GM12865 (cell line): ENCODE measurements around the gene CA5A.

Experiments
- DNase-seq: peaks from one replicate; pipeline ENCODE4 v3.0.0; 2010; ENCODE audit warnings: low read depth
- H3K4me3 ChIP-seq: 2 replicates; pipeline ENCODE4 v1.5.1; 2011; ENCODE audit warnings: mild to moderate bottlenecking, low read depth, low read length, control low read depth
- TF ChIP-seq, protein P1 (sequence below): IDR thresholded peaks from 2 replicates; pipeline ENCODE4 v1.5.1; 2011; ENCODE audit warnings: low read length, control low read depth, low read depth, inconsistent platforms; ENCODE audit not compliant: insufficient read depth; ENCODE audit errors: missing control alignments

CA5A gene

DNA sequence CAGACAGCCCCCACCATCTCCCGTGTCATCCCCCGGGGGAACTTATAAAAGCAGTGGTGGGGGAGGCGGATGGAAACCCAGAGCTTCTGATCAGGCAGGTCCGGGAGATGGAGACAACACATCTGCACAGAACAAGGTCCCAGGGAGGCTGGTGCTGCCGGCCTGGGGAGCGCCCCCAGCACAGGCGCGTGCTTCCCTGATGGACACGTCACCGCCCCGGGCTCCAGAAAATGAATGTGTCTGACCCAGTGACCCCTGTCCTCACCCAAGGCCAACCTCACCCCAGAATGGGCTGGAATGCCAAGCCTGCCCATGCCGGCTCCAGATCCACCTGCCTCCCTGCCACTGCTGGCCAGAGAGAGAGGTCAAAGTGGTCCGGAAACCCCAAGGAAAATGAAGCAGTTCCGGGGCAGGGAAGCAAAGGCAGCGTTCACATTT is 79.5 kb downstream of the CA5A start:
- DNase-seq = no peak
- peak overlapping the region; percentile 50 for H3K4me3 ChIP-seq
- TF ChIP-seq, protein P1, sequence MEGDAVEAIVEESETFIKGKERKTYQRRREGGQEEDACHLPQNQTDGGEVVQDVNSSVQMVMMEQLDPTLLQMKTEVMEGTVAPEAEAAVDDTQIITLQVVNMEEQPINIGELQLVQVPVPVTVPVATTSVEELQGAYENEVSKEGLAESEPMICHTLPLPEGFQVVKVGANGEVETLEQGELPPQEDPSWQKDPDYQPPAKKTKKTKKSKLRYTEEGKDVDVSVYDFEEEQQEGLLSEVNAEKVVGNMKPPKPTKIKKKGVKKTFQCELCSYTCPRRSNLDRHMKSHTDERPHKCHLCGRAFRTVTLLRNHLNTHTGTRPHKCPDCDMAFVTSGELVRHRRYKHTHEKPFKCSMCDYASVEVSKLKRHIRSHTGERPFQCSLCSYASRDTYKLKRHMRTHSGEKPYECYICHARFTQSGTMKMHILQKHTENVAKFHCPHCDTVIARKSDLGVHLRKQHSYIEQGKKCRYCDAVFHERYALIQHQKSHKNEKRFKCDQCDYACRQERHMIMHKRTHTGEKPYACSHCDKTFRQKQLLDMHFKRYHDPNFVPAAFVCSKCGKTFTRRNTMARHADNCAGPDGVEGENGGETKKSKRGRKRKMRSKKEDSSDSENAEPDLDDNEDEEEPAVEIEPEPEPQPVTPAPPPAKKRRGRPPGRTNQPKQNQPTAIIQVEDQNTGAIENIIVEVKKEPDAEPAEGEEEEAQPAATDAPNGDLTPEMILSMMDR = no peak

GRCh38 chr16:87855852-87856715 is 80.2 kb downstream of the CA5A start:
- peak overlapping the region; percentile 50 for H3K4me3 ChIP-seq
- DNase-seq = peak; percentile 71

DNA sequence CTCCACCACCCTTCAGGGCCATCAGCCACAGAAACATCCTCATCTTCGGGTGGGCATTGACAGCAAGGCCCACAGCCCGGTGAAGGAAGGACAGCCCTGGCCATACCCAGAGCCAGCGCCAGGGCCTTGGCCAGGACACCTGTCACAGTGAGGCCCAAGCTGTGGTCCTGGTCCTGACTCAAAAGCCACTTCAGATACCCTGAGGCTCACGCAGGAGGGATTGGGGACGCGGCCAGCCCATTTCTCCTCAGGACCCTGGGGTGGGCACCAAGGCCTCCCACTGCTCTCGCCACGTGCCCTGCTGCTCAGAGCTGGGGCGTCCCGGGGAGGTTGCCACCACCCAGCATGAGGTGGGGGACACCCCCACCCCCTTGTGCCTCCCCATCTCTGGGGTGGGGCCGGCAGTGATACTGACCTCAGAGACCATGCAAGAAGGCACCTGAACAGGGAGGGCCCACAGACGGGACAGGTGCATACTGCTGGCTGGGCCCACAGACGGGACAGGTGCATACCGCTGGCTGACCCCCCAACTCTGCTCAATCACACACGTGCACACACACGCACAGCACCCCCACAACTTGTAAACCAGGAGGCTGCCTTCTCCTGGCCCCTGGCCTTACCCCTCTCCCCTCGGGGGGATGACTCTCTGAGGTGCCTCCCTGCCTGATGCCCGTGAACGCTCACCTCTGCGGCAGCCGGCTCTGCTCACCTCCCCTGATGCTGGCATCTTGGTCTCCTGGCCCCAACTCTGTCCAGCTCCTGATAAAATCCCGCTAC is 81.2 kb downstream of the CA5A start:
- no peak for DNase-seq
- TF ChIP-seq, protein P1 = no peak
- H3K4me3 ChIP-seq = no peak overlapping the region

More at GRCh38 chr16:87855852-87856715, 80.2 kb downstream of the CA5A start:
- TF ChIP-seq, protein P1 = no peak

DNA sequence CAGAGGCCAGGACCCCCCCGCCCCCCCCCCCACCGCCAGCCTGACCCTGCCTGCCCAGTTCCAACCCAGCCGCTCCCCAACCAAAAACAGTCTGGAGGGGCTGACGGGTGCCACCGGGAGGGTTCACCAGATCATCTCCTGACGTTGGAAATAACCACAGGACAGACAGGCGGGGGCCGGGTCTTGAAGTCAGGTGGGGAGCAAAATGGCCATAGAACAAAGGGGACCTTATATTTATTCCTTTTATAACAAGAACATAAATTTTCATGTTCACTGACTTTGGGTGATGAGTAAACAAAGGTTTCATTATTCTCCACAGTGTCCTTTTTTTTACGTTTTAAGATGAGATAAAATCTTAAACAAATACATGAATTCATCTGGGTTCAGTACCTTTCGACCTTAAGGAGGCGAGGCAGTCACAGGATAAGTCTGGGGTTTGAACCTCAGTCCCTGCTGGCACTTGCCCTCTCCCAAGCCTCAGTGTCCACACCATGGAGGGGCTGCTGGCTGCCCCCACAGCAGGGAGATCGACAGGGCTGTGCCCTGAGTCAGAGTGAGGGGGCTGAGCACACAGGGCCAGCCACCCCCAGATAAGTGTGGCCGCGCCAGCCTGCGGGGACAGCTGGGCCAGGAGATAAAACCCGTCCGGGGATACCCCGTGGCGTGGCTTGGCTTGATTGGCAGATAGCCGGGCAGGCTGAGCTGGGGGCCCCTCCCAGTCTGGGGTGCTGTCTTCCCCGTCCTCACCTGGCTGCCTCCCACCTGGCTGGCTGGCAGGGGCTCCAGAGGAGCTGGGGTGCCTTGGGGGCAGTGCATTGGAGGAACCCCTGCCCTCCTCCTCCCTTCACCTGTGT is 82.0 kb downstream of the CA5A start:
- DNase-seq = no peak
- TF ChIP-seq, protein P1 = no peak
- H3K4me3 ChIP-seq = no peak overlapping the region

- H3K4me3 ChIP-seq = peak overlapping the region; percentile 29
- DNase-seq = peak; percentile 90
- TF ChIP-seq, protein P1 = no peak
Observed at GRCh38 chr16:87853411-87854052, 82.8 kb downstream of the CA5A start.

DNA sequence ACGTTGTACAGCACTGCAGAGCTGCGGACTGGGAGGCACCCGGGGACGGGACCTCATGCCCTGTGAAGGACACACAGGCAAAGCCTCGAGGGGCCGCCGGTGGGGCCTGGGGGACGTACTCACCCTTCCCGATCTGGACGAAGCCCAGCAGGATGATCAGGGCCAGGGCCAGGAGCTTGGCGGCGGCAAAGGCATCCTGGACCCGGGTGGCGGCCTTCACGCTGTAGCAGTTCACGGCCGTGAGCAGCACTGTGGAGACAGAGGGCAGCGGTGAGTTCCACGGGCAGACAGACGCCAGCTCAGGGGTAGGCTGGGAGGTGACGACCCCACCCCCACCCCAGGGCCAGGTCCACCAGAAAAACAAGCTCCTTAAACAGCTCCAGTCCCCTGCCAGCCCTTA is 84.7 kb downstream of the CA5A start:
- DNase-seq = no peak

More for the DNA sequence above, 84.7 kb downstream of the CA5A start:
- no peak overlapping the region for H3K4me3 ChIP-seq
- TF ChIP-seq, protein P1 = no peak
